WTC11 (cell line): ENCODE measurements around the gene BAIAP3. TPM values are rescaled to one million over a fixed set of nuclear protein-coding genes. Genes with fewer than 3 reads are reported as not detected.

Source experiments
- ATAC-seq: fragments of 200-7000 bp; cut with Tn5 transposase; 2 replicates; pipeline ENCODE4 v1.10.0; 2021; ENCODE audit warnings: mild to moderate bottlenecking, moderate library complexity
- CTCF ChIA-PET: fragments of 300-600 bp; sonication (Branson Sonifier 250); formaldehyde crosslinking; loops from one replicate; lab custom pipeline; 2021; ENCODE audit warnings: antibody characterized with exemption; lab: Charles Lee
- POLR2A ChIA-PET: fragments of 350-600 bp; sonication (Branson Sonifier 250); formaldehyde crosslinking; loops from one replicate; lab custom pipeline; 2021; ENCODE audit warnings: antibody characterized with exemption; lab: Charles Lee
- DNase-seq: peaks from one replicate; pipeline ENCODE4 v3.0.0; 2021; ENCODE audit warnings: low spot score
- H3K27ac Mint-ChIP-seq: 2 replicates; pipeline ENCODE4 v1.8.0; 2021; ENCODE audit warnings: mixed read lengths
- H3K27me3 Mint-ChIP-seq: 2 replicates; pipeline ENCODE4 v1.8.0; 2021; ENCODE audit warnings: low read depth, mild to moderate bottlenecking, moderate library complexity, mixed read lengths
- H3K36me3 Mint-ChIP-seq: 2 replicates; pipeline ENCODE4 v1.8.0; 2021; ENCODE audit warnings: mixed read lengths
- H3K4me1 Mint-ChIP-seq: 2 replicates; pipeline ENCODE4 v1.8.0; 2022; ENCODE audit warnings: mixed read lengths
- H3K4me3 Mint-ChIP-seq: 2 replicates; pipeline ENCODE4 v1.8.0; 2021; ENCODE audit warnings: mild to moderate bottlenecking, moderate library complexity, mixed read lengths
- H3K9me3 Mint-ChIP-seq: 2 replicates; pipeline ENCODE4 v1.8.0; 2021; ENCODE audit warnings: mixed read lengths
- AR ChIP-seq: fragments of 250-450 bp; sonication (Bioruptor Pico); IDR thresholded peaks from 2 replicates; pipeline ENCODE4 v1.9.0; 2021; ENCODE audit warnings: mild to moderate bottlenecking
- ATF1 ChIP-seq: sonication (generic); formaldehyde crosslinking; IDR thresholded peaks from 2 replicates; pipeline ENCODE4 v1.8.1; 2023; ENCODE audit warnings: mild to moderate bottlenecking, moderate library complexity, missing genetic modification reagents
- CDX4 ChIP-seq: fragments of 250-450 bp; sonication (Bioruptor Pico); IDR thresholded peaks from 2 replicates; pipeline ENCODE4 v1.9.0; 2021; ENCODE audit warnings: moderate library complexity, mild to moderate bottlenecking, inconsistent platforms, borderline replicate concordance
- IRF2 ChIP-seq: sonication (generic); formaldehyde crosslinking; IDR thresholded peaks from 2 replicates; pipeline ENCODE4 v1.8.0; 2022; ENCODE audit warnings: low read depth, missing genetic modification reagents, borderline replicate concordance
- MXD4 ChIP-seq: fragments of 250-450 bp; sonication (Bioruptor Pico); IDR thresholded peaks from 2 replicates; pipeline ENCODE4 v1.8.0; 2021; ENCODE audit warnings: mild to moderate bottlenecking, moderate library complexity, borderline replicate concordance
- NR1H2 ChIP-seq: sonication (generic); formaldehyde crosslinking; IDR thresholded peaks from 2 replicates; pipeline ENCODE4 v1.9.0; 2021; ENCODE audit warnings: mild to moderate bottlenecking, moderate library complexity, missing genetic modification reagents
- PRRX2 ChIP-seq: fragments of 250-450 bp; sonication (Bioruptor Pico); IDR thresholded peaks from 2 replicates; pipeline ENCODE4 v1.8.0; 2021; ENCODE audit warnings: mild to moderate bottlenecking
- TEAD4 ChIP-seq: sonication (generic); formaldehyde crosslinking; IDR thresholded peaks from 2 replicates; pipeline ENCODE4 v1.8.0; 2022; ENCODE audit warnings: mild to moderate bottlenecking, missing genetic modification reagents
- ZBTB21 ChIP-seq: sonication (generic); formaldehyde crosslinking; IDR thresholded peaks from 2 replicates; pipeline ENCODE4 v1.8.1; 2023; ENCODE audit warnings: mild to moderate bottlenecking, missing genetic modification reagents, borderline replicate concordance
- ZNF121 ChIP-seq: sonication (generic); formaldehyde crosslinking; IDR thresholded peaks from 2 replicates; pipeline ENCODE4 v1.8.0; 2023; ENCODE audit warnings: missing genetic modification reagents
- ZNF219 ChIP-seq: sonication (generic); formaldehyde crosslinking; IDR thresholded peaks from 2 replicates; pipeline ENCODE4 v1.8.0; 2023; ENCODE audit warnings: missing genetic modification reagents, mild to moderate bottlenecking, borderline replicate concordance
- ZNF396 ChIP-seq: fragments of 250-450 bp; sonication (Bioruptor Pico); IDR thresholded peaks from 2 replicates; pipeline ENCODE4 v1.8.0; 2021; ENCODE audit warnings: mild to moderate bottlenecking, moderate library complexity, borderline replicate concordance
- ZNF532 ChIP-seq: fragments of 250-450 bp; sonication (Bioruptor Pico); IDR thresholded peaks from 2 replicates; pipeline ENCODE4 v1.9.0; 2021; ENCODE audit warnings: mild to moderate bottlenecking, borderline replicate concordance
- total RNA-seq: library from RNA; stranded (reverse); gene quantifications from 3 replicates; pipeline ENCODE4 v1.2.3, GENCODE V29; 2021
- TF ChIP-seq, protein P1 (sequence below): sonication (generic); formaldehyde crosslinking; conservative IDR thresholded peaks from 2 replicates; pipeline ENCODE4 v1.8.1; 2022; ENCODE audit warnings: mild to moderate bottlenecking, missing genetic modification reagents
- TF ChIP-seq, protein P2 (sequence below): sonication (generic); formaldehyde crosslinking; IDR thresholded peaks from 2 replicates; pipeline ENCODE4 v1.8.0; 2022; ENCODE audit warnings: missing genetic modification reagents
- TF ChIP-seq, protein P3 (sequence below): sonication (generic); formaldehyde crosslinking; IDR thresholded peaks from 2 replicates; pipeline ENCODE4 v1.8.1; 2022; ENCODE audit warnings: mild to moderate bottlenecking, moderate library complexity, missing genetic modification reagents
- TF ChIP-seq, protein P4 (sequence below): sonication (generic); formaldehyde crosslinking; IDR thresholded peaks from 2 replicates; pipeline ENCODE4 v1.8.1; 2023; ENCODE audit warnings: mild to moderate bottlenecking, missing genetic modification reagents, moderate library complexity
- TF ChIP-seq, protein P5 (sequence below): sonication (generic); formaldehyde crosslinking; IDR thresholded peaks from 2 replicates; pipeline ENCODE4 v1.8.0; 2022; ENCODE audit warnings: mild to moderate bottlenecking, missing genetic modification reagents

The BAIAP3 gene
- total RNA-seq, 1 experiment from 2014 or later, result 18.8 TPM

- no peak for TF ChIP-seq AR (CRISPR knock-in tag)
- no peak for TF ChIP-seq ZNF532
- TF ChIP-seq IRF2 (CRISPR knock-in tag), result no peak
- TF ChIP-seq PRRX2 (CRISPR knock-in tag), result no peak
- no peak for TF ChIP-seq ZNF121 (CRISPR knock-in tag)
- TF ChIP-seq, protein P1, sequence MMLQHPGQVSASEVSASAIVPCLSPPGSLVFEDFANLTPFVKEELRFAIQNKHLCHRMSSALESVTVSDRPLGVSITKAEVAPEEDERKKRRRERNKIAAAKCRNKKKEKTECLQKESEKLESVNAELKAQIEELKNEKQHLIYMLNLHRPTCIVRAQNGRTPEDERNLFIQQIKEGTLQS, result no peak
- no peak for TF ChIP-seq ZNF219 (CRISPR knock-in tag)
Measured at GRCh38 chr16:1357906-1358566, 24.6 kb downstream of the BAIAP3 start (continued).

GRCh38 chr16:1361685-1362360, 28.4 kb downstream of the BAIAP3 start:
- CTCF ChIA-PET, result no interaction called here
- H3K27me3 Mint-ChIP-seq, result no peaks in the 10 kb centered on the region
- H3K9me3 Mint-ChIP-seq, result no peaks in the 10 kb centered on the region
- DNase-seq (no peak), ATAC-seq (no peak)
- H3K27ac Mint-ChIP-seq, result no peak overlapping the region
- H3K4me3 Mint-ChIP-seq, result no peak overlapping the region
- POLR2A ChIA-PET, result no interaction called here
- H3K4me1 Mint-ChIP-seq, result no peaks in the 10 kb centered on the region
- peaks cover 15% of the 10 kb centered on the region for H3K36me3 Mint-ChIP-seq
- TF ChIP-seq, protein P2, sequence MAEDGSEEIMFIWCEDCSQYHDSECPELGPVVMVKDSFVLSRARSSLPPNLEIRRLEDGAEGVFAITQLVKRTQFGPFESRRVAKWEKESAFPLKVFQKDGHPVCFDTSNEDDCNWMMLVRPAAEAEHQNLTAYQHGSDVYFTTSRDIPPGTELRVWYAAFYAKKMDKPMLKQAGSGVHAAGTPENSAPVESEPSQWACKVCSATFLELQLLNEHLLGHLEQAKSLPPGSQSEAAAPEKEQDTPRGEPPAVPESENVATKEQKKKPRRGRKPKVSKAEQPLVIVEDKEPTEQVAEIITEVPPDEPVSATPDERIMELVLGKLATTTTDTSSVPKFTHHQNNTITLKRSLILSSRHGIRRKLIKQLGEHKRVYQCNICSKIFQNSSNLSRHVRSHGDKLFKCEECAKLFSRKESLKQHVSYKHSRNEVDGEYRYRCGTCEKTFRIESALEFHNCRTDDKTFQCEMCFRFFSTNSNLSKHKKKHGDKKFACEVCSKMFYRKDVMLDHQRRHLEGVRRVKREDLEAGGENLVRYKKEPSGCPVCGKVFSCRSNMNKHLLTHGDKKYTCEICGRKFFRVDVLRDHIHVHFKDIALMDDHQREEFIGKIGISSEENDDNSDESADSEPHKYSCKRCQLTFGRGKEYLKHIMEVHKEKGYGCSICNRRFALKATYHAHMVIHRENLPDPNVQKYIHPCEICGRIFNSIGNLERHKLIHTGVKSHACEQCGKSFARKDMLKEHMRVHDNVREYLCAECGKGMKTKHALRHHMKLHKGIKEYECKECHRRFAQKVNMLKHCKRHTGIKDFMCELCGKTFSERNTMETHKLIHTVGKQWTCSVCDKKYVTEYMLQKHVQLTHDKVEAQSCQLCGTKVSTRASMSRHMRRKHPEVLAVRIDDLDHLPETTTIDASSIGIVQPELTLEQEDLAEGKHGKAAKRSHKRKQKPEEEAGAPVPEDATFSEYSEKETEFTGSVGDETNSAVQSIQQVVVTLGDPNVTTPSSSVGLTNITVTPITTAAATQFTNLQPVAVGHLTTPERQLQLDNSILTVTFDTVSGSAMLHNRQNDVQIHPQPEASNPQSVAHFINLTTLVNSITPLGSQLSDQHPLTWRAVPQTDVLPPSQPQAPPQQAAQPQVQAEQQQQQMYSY (CRISPR knock-in tag), result no peak
- TF ChIP-seq MXD4 (CRISPR knock-in tag) (no peak), ATF1 (no peak), ZNF396 (CRISPR knock-in tag) (no peak), CDX4 (CRISPR knock-in tag) (no peak), ZBTB21 (CRISPR knock-in tag) (no peak), NR1H2 (CRISPR knock-in tag) (no peak), TEAD4 (CRISPR knock-in tag) (no peak), ZNF219 (CRISPR knock-in tag) (no peak)
- TF ChIP-seq, protein P3, sequence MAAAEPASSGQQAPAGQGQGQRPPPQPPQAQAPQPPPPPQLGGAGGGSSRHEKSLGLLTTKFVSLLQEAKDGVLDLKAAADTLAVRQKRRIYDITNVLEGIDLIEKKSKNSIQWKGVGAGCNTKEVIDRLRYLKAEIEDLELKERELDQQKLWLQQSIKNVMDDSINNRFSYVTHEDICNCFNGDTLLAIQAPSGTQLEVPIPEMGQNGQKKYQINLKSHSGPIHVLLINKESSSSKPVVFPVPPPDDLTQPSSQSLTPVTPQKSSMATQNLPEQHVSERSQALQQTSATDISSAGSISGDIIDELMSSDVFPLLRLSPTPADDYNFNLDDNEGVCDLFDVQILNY (CRISPR knock-in tag), result no peak
- TF ChIP-seq, protein P4, sequence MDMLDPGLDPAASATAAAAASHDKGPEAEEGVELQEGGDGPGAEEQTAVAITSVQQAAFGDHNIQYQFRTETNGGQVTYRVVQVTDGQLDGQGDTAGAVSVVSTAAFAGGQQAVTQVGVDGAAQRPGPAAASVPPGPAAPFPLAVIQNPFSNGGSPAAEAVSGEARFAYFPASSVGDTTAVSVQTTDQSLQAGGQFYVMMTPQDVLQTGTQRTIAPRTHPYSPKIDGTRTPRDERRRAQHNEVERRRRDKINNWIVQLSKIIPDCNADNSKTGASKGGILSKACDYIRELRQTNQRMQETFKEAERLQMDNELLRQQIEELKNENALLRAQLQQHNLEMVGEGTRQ (CRISPR knock-in tag), result no peak
- TF ChIP-seq, protein P5, sequence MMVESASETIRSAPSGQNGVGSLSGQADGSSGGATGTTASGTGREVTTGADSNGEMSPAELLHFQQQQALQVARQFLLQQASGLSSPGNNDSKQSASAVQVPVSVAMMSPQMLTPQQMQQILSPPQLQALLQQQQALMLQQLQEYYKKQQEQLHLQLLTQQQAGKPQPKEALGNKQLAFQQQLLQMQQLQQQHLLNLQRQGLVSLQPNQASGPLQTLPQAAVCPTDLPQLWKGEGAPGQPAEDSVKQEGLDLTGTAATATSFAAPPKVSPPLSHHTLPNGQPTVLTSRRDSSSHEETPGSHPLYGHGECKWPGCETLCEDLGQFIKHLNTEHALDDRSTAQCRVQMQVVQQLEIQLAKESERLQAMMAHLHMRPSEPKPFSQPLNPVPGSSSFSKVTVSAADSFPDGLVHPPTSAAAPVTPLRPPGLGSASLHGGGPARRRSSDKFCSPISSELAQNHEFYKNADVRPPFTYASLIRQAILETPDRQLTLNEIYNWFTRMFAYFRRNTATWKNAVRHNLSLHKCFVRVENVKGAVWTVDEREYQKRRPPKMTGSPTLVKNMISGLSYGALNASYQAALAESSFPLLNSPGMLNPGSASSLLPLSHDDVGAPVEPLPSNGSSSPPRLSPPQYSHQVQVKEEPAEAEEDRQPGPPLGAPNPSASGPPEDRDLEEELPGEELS (CRISPR knock-in tag), result no peak
- TF ChIP-seq, protein P1, result no peak
